SU-DHL-6 (cell line): ENCODE measurements around the gene FAM181B.
A peak's percentile ranks its signal among the peaks of the same experiment; 100 is the strongest.

Experiments
- H2AFZ ChIP-seq: fragments of 200-600 bp; sonication (generic); 2 replicates; pipeline ENCODE4 v1.6.1; 2014; ENCODE audit warnings: low read depth, mild to moderate bottlenecking, moderate library complexity, mixed read lengths, antibody characterized with exemption, low read length; ENCODE audit not compliant: severe bottlenecking
- H3F3A ChIP-seq: fragments of 200-600 bp; shearing (Covaris generic); 2 replicates; pipeline ENCODE4 v1.6.0; 2016; ENCODE audit warnings: antibody characterized with exemption, mild to moderate bottlenecking; ENCODE audit not compliant: insufficient read depth
- H3K27ac ChIP-seq: fragments of 200-600 bp; sonication (generic); 2 replicates; pipeline ENCODE4 v1.5.1; 2016; ENCODE audit warnings: low read depth, mild to moderate bottlenecking, low read length, moderate library complexity, mixed read lengths
- H3K27me3 ChIP-seq: fragments of 200-600 bp; sonication (generic), shearing (Covaris generic); 2 replicates; pipeline ENCODE4 v1.6.0; 2014; ENCODE audit warnings: mild to moderate bottlenecking, low read length
- H3K36me3 ChIP-seq: fragments of 200-600 bp; sonication (generic); 2 replicates; pipeline ENCODE4 v1.6.1; 2014; ENCODE audit warnings: mild to moderate bottlenecking, low read length, mixed read lengths
- H3K4me2 ChIP-seq: fragments of 300-600, 200-600 bp; shearing (Covaris generic), sonication (generic); 2 replicates; pipeline ENCODE4 v1.6.0; 2014; ENCODE audit warnings: low read length, low read depth, mild to moderate bottlenecking; ENCODE audit not compliant: poor library complexity, severe bottlenecking
- H3K4me3 ChIP-seq: fragments of 200-600 bp; sonication (generic); 2 replicates; pipeline ENCODE4 v1.5.1; 2014; ENCODE audit warnings: antibody characterized with exemption, low read length, mild to moderate bottlenecking, mixed read lengths; ENCODE audit not compliant: insufficient read depth, poor library complexity, severe bottlenecking
- H3K79me2 ChIP-seq: fragments of 200-600 bp; sonication (generic); 2 replicates; pipeline ENCODE4 v1.6.1; 2014; ENCODE audit warnings: mild to moderate bottlenecking, low read length, moderate library complexity; ENCODE audit not compliant: insufficient read depth
- H3K9ac ChIP-seq: fragments of 200-600 bp; sonication (generic); 2 replicates; pipeline ENCODE4 v1.7.0; 2014; ENCODE audit warnings: mild to moderate bottlenecking, low read length
- H3K9me2 ChIP-seq: fragments of 200-600 bp; sonication (generic); replicated peaks from 2 replicates; pipeline ENCODE4 v1.6.1; 2014; ENCODE audit warnings: low read length; ENCODE audit not compliant: insufficient read depth
- H3K9me3 ChIP-seq: fragments of 200-600 bp; sonication (generic); 2 replicates; pipeline ENCODE4 v1.6.1; 2014; ENCODE audit warnings: low read length, mixed read lengths; ENCODE audit not compliant: insufficient read depth
- H4K20me1 ChIP-seq: fragments of 200-600 bp; sonication (generic); 2 replicates; pipeline ENCODE4 v1.6.1; 2014; ENCODE audit warnings: low read depth, mild to moderate bottlenecking, antibody characterized with exemption, low read length, moderate library complexity, mixed read lengths
- CTCF ChIP-seq: fragments of 200-600 bp; sonication (generic); IDR thresholded peaks from one replicate; pipeline ENCODE4 v1.5.1; 2017; ENCODE audit warnings: antibody characterized with exemption, mild to moderate bottlenecking, low read length, moderate library complexity; ENCODE audit not compliant: insufficient read depth, poor library complexity, severe bottlenecking
- EZH2phosphoT487 ChIP-seq: fragments of 200-600 bp; sonication (generic), shearing (Covaris generic); conservative IDR thresholded peaks from 2 replicates; pipeline ENCODE4 v1.6.1; 2018; ENCODE audit warnings: mild to moderate bottlenecking, antibody characterized with exemption, low read length, moderate library complexity, mixed read lengths

FAM181B gene

GRCh38 chr11:82703796-82704195, 29.9 kb downstream of the FAM181B start:
- H3K4me2 ChIP-seq = no peak overlapping the region
- H3K4me3 ChIP-seq = no peak overlapping the region
- H2AFZ ChIP-seq = no peak overlapping the region

GRCh38 chr11:82703226-82703625, 30.4 kb downstream of the FAM181B start:
- Histone ChIP-seq H3K79me2 (no peaks in the 10 kb centered on the region), H3F3A (no peaks in the 10 kb centered on the region), H3K4me2 (no peak overlapping the region), H3K27ac (no peak overlapping the region), H3K4me3 (no peak overlapping the region), H3K9ac (no peak overlapping the region), H2AFZ (no peak overlapping the region), H3K9me3 (no peaks in the 10 kb centered on the region), H3K27me3 (no peaks in the 10 kb centered on the region), H4K20me1 (no peaks in the 10 kb centered on the region), H3K36me3 (no peaks in the 10 kb centered on the region), H3K9me2 (no peaks in the 10 kb centered on the region)
- TF ChIP-seq CTCF (no peak), EZH2phosphoT487 (no peak)

More at GRCh38 chr11:82703796-82704195, 29.9 kb downstream of the FAM181B start:
- no peaks in the 10 kb centered on the region for H3K9me2 ChIP-seq
- no peaks in the 10 kb centered on the region for H3K79me2 ChIP-seq
- TF ChIP-seq CTCF = no peak
- TF ChIP-seq EZH2phosphoT487 = no peak
- no peaks in the 10 kb centered on the region for H3K36me3 ChIP-seq
- no peaks in the 10 kb centered on the region for H3F3A ChIP-seq
- H3K9ac ChIP-seq = no peak overlapping the region
- H4K20me1 ChIP-seq = no peaks in the 10 kb centered on the region
- no peaks in the 10 kb centered on the region for H3K27me3 ChIP-seq
- H3K27ac ChIP-seq = no peak overlapping the region
- H3K9me3 ChIP-seq = no peaks in the 10 kb centered on the region

- H3K9me2 ChIP-seq = no peaks in the 10 kb centered on the region
- no peak overlapping the region for H3K9ac ChIP-seq
- H3K9me3 ChIP-seq = no peaks in the 10 kb centered on the region
- H2AFZ ChIP-seq = no peak overlapping the region
- H3K79me2 ChIP-seq = no peaks in the 10 kb centered on the region
- H3K27me3 ChIP-seq = no peaks in the 10 kb centered on the region
- no peak for TF ChIP-seq EZH2phosphoT487
- TF ChIP-seq CTCF = peak; percentile 67
- H3F3A ChIP-seq = no peaks in the 10 kb centered on the region
- H3K4me2 ChIP-seq = no peak overlapping the region
- no peaks in the 10 kb centered on the region for H4K20me1 ChIP-seq
- H3K27ac ChIP-seq = no peak overlapping the region
- H3K4me3 ChIP-seq = no peak overlapping the region
- no peaks in the 10 kb centered on the region for H3K36me3 ChIP-seq
These were observed 31.7 kb downstream of the FAM181B start for GRCh38 chr11:82701847-82702520.
